ENCODE data around the gene XXYLT1. TPM values are rescaled to one million over a fixed set of nuclear protein-coding genes. Genes with fewer than 3 reads are reported as not detected.

The XXYLT1 gene
- total RNA-seq, 1 donor, result 21.0 TPM

- H3K4me3 ChIP-seq (ENCODE audit: low read depth, low read length), result no peak overlapping the region
- TF ChIP-seq CTCF (IDR thresholded peaks at IDR 0.05; ENCODE audit: insufficient read depth, low read length), result no peak
- DNase-seq (ENCODE audit: low read depth), result no peak
Measured at GRCh38 chr3:195160908-195161434, 110.0 kb downstream of the XXYLT1 start.

- no peak for TF ChIP-seq CTCF (IDR thresholded peaks at IDR 0.05; ENCODE audit: insufficient read depth, low read length)
- DNase-seq (ENCODE audit: low read depth), result peak; percentile 77
- no peak overlapping the region for H3K4me3 ChIP-seq (ENCODE audit: low read depth, low read length)
Measured at GRCh38 chr3:195160257-195160898, 110.6 kb downstream of the XXYLT1 start.

GRCh38 chr3:195159814-195160165 is 111.2 kb downstream of the XXYLT1 start:
- TF ChIP-seq CTCF (IDR thresholded peaks at IDR 0.05; ENCODE audit: insufficient read depth, low read length), result no peak
- no peak overlapping the region for H3K4me3 ChIP-seq (ENCODE audit: low read depth, low read length)
- DNase-seq (ENCODE audit: low read depth), result no peak

- no peak for TF ChIP-seq CTCF (IDR thresholded peaks at IDR 0.05; ENCODE audit: insufficient read depth, low read length)
- no peak overlapping the region for H3K4me3 ChIP-seq (ENCODE audit: low read depth, low read length)
- no peak for DNase-seq (ENCODE audit: low read depth)
Measured at GRCh38 chr3:195159117-195159813, 111.7 kb downstream of the XXYLT1 start.

- no peak overlapping the region for H3K4me3 ChIP-seq (ENCODE audit: low read depth, low read length)
- TF ChIP-seq CTCF (IDR thresholded peaks at IDR 0.05; ENCODE audit: insufficient read depth, low read length), result no peak
Measured at GRCh38 chr3:195156286-195156890, 114.6 kb downstream of the XXYLT1 start.

GRCh38 chr3:195155570-195156241 is 115.3 kb downstream of the XXYLT1 start:
- no peak for TF ChIP-seq CTCF (IDR thresholded peaks at IDR 0.05; ENCODE audit: insufficient read depth, low read length)
- no peak for DNase-seq (ENCODE audit: low read depth)

More at GRCh38 chr3:195156286-195156890, 114.6 kb downstream of the XXYLT1 start:
- DNase-seq (ENCODE audit: low read depth), result no peak

More at GRCh38 chr3:195155570-195156241, 115.3 kb downstream of the XXYLT1 start:
- H3K4me3 ChIP-seq (ENCODE audit: low read depth, low read length), result no peak overlapping the region
